HFFc6 (cell line): ENCODE data around the gene TXN2. TPM values are rescaled to one million over a fixed set of nuclear protein-coding genes. Genes with fewer than 3 reads are reported as not detected.
"Not testable (repeated sequence)": the region's sequence is repeated elsewhere in the genome, so short reads cannot be mapped to it uniquely, and the experiment has no call there.

Experiments used
- DNase-seq: peaks from one replicate; pipeline ENCODE4 v3.0.0-alpha.2; 2018
- H3K27ac Mint-ChIP-seq: 2 replicates; pipeline ENCODE4 v1.8.0; 2020; ENCODE audit warnings: mild to moderate bottlenecking, mixed read lengths
- H3K27me3 Mint-ChIP-seq: 2 replicates; pipeline ENCODE4 v1.8.0; 2021; ENCODE audit warnings: mild to moderate bottlenecking, moderate library complexity, mixed read lengths; ENCODE audit not compliant: insufficient read depth
- H3K36me3 Mint-ChIP-seq: 2 replicates; pipeline ENCODE4 v1.8.0; 2021; ENCODE audit warnings: low read depth, mixed read lengths
- H3K4me1 Mint-ChIP-seq: 2 replicates; pipeline ENCODE4 v1.8.0; 2020; ENCODE audit warnings: low read depth, mixed read lengths
- H3K4me3 Mint-ChIP-seq: 2 replicates; pipeline ENCODE4 v1.8.0; 2020; ENCODE audit warnings: mild to moderate bottlenecking, moderate library complexity, mixed read lengths
- H3K9me3 Mint-ChIP-seq: 2 replicates; pipeline ENCODE4 v1.8.0; 2020; ENCODE audit warnings: mild to moderate bottlenecking, mixed read lengths
- total RNA-seq, 6 experiments: library from RNA; stranded (reverse); fragmentation: NEBNext Ultra II Directional; extraction: Animal tissue kit (Norgen Biotek cat#: 25700); gene quantifications; 2 replicates in 1 of 6; 3 replicates in 5 of 6; pipeline ENCODE4 v1.2.3, GENCODE V29; 2021
- TF ChIP-seq, protein P1 (sequence below): fragments of 200-600 bp; sonication (generic); IDR thresholded peaks from 2 replicates; pipeline ENCODE4 v1.5.0; 2021; ENCODE audit warnings: antibody characterized with exemption, mild to moderate bottlenecking

Gene TXN2
- total RNA-seq, 6 experiments from 2014 or later: 90.3 to 109 (median 96.1) TPM

DNA sequence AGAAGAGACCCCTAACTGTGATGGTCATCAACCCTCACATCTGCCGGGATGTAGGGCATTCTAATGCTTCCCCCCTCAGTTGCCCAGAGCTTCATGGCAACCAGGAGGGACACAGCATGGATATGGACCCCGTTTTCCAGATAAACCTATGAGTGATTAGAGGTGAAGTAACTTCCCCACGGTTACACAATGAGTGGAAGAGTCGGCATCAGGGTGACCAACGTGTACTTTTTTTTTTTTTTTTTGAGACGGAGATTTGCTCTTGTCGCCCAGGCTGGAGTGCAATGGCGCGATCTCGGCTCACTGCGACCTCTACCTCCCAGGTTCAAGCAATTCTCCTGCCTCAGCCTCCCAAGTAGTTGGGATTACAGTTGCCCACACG lies 25.0 kb downstream of the TXN2 start:
- H3K27me3 Mint-ChIP-seq: peaks cover 3% of the 10 kb centered on the region
- no peak for DNase-seq
- no peaks in the 10 kb centered on the region for H3K9me3 Mint-ChIP-seq
- no peaks in the 10 kb centered on the region for H3K36me3 Mint-ChIP-seq
- no peak overlapping the region for H3K4me3 Mint-ChIP-seq
- TF ChIP-seq, protein P1, sequence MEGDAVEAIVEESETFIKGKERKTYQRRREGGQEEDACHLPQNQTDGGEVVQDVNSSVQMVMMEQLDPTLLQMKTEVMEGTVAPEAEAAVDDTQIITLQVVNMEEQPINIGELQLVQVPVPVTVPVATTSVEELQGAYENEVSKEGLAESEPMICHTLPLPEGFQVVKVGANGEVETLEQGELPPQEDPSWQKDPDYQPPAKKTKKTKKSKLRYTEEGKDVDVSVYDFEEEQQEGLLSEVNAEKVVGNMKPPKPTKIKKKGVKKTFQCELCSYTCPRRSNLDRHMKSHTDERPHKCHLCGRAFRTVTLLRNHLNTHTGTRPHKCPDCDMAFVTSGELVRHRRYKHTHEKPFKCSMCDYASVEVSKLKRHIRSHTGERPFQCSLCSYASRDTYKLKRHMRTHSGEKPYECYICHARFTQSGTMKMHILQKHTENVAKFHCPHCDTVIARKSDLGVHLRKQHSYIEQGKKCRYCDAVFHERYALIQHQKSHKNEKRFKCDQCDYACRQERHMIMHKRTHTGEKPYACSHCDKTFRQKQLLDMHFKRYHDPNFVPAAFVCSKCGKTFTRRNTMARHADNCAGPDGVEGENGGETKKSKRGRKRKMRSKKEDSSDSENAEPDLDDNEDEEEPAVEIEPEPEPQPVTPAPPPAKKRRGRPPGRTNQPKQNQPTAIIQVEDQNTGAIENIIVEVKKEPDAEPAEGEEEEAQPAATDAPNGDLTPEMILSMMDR: no peak
- H3K4me1 Mint-ChIP-seq: peaks cover 40% of the 10 kb centered on the region
- H3K27ac Mint-ChIP-seq: no peak overlapping the region; the same call in 1 of the 2 replicates

DNA sequence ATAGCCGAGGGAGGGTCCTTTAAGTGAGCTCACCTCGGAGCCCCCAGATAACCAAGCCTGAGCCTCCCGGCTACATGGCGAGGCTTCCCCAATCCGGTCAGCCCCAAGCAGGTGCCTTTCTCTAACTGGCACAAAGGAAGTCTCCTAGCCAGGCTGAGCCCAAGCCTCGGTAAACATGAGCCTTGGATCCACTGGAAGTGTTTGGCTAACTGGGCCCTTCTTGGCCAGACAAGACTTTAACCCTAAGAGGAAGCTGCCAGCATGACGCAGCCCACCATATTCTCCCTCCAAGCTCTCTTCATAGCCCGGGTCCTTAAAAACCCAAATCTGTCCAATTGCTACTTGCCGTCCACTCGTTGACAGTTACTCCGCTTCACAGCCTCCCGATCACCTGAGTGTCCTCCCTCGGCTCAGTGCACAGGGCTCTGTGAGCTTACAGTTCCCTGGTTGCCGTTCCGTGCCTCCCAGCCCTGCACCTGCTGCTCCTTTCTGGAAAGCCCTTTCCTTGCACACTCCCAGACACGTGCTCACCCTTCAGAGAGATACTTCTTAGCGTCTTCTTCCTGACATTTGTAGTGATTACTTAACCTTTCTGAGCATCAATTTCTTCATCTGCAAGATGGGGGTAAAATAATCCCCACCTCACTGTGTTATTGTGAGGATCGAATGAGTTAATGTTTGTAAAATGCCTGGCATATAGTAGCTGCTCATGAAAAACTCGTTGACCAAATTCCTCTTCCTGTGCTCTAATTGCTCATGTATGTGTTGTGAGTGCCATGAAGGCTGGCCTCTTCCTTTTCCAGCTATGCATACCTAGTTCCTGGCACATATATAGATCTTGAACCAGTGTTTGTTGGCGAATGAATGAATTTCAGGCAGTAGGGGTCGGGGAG lies 25.6 kb downstream of the TXN2 start:
- no peak overlapping the region; the same call in 1 of the 2 replicates for H3K27ac Mint-ChIP-seq
- TF ChIP-seq, protein P1: no peak
- no peaks in the 10 kb centered on the region for H3K9me3 Mint-ChIP-seq
- H3K4me1 Mint-ChIP-seq: peaks cover 34% of the 10 kb centered on the region
- H3K4me3 Mint-ChIP-seq: peak overlapping the region; percentile 40; the same call in 1 of the 2 replicates
- no peak for DNase-seq
- H3K36me3 Mint-ChIP-seq: no peaks in the 10 kb centered on the region
- peaks cover 3% of the 10 kb centered on the region for H3K27me3 Mint-ChIP-seq

DNA sequence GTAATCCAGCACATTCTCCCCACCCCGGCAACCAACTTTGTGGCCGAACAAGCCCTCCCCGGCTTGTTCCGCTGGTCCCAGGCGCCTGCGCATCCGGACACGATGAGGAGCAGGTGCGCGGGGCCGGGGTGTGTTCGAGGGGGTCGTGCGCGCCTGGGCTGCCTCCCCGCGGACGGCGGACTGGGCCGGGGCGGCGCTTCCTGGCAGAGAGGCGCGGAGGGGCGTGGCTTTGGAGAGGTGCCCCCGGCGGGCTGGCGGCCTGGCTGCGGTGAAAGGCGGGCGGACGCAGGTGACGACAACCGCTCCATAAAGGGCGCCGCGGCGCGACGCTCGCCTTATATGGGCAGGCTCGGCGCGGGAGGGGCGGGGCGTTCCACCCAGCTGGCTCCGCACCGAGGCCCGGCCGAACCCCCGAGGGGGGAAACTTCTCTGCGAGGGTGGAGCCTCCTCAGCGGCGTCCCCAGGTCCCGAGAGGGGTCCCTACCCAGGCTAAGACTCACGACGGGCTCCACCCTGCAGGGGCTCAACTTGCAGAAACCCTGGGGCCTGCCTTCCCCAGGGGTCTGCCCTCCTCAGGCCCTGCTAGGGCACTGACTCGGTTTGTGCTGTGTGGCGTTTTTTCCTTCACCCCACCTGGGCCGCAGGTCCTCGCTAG lies 26.4 kb downstream of the TXN2 start:
- H3K36me3 Mint-ChIP-seq: no peaks in the 10 kb centered on the region
- TF ChIP-seq, protein P1: no peak
- no peaks in the 10 kb centered on the region for H3K9me3 Mint-ChIP-seq
- H3K27ac Mint-ChIP-seq: no peak overlapping the region
- peak; percentile 57 for DNase-seq
- H3K4me1 Mint-ChIP-seq: peaks cover 34% of the 10 kb centered on the region
- H3K4me3 Mint-ChIP-seq: no peak overlapping the region; the same call in 1 of the 2 replicates
- H3K27me3 Mint-ChIP-seq: peaks cover 3% of the 10 kb centered on the region

DNA sequence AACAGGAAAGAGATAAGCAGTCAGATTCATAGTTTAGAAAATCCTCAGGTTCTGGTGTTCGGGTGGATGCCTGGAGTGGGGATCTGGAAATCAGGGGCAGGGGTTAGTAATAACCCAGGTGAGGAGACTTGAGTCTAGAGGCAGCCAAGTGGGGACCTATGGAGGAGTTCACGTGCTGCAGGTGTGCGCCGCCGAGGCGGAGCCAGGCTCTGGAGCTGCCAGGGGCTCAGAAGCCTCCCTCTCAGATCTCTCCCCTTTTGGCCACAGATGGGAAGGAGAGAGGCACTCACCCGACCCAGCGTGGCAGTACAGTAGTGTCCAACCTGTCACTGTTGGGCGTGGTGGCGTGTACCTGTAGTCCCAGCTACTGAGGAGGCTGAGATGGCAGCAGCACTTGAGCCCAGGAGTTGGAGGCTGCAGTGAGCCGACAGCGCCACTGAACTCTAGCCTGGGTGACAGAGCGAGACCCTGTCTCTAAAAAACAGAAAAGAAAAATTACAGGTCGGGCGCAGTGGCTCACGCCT lies 27.5 kb downstream of the TXN2 start:
- no peaks in the 10 kb centered on the region for H3K9me3 Mint-ChIP-seq
- H3K27me3 Mint-ChIP-seq: peaks cover 3% of the 10 kb centered on the region
- TF ChIP-seq, protein P1: no peak
- H3K4me1 Mint-ChIP-seq: peaks cover 36% of the 10 kb centered on the region
- H3K4me3 Mint-ChIP-seq: no peak overlapping the region
- H3K27ac Mint-ChIP-seq: no peak overlapping the region
- no peak for DNase-seq
- no peaks in the 10 kb centered on the region for H3K36me3 Mint-ChIP-seq

DNA sequence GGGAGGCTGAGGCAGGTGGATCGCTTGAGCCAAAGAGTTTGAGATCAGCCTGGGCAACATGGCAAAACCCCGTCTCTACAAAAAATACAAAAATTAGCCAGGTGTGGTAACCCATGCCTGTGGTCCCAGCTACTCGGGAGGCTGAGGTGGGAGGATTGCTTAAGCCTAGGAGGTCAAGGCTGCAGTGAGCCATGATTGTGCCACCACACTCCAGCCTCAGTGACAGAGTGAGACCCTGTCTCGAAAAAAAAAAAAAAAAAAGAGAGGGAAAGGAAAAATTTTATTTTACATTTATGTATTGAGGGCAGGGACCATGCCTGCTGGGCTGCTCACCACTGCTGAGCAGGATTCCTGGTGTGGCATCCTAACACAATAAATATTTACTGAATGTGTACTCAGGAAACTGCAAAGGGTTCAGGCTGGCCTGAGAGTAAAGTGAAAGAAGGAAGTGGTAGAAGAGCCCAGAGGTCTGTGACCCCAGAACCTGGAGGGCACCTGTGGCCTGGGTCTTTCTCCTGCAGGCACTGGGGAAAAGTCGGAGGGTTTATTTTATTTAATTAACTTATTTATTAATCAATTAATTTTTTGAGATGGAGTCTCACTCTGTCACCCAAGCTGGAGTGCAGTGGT lies 28.3 kb downstream of the TXN2 start:
- H3K9me3 Mint-ChIP-seq, H3K27ac Mint-ChIP-seq, DNase-seq, H3K36me3 Mint-ChIP-seq, H3K27me3 Mint-ChIP-seq: not testable (repeated sequence)
- Mint-ChIP-seq H3K4me3 (peak overlapping the region; percentile 45; the same call in 1 of the 2 replicates), H3K4me1 (peaks cover 37% of the 10 kb centered on the region)
